GM10248 (cell line): ENCODE measurements around the gene LMX1A.

Experiments
- CTCF ChIA-PET: fragments of 300-600 bp; sonication (Branson Sonifier 250); formaldehyde crosslinking; extraction: SDS; loops from one replicate; lab custom pipeline; 2021; ENCODE audit warnings: antibody characterized with exemption; lab: Yijun Ruan, JAX
- POLR2A ChIA-PET: fragments of 350-650 bp; sonication (Branson Sonifier 250); formaldehyde crosslinking; extraction: SDS; loops from one replicate; lab custom pipeline; 2020; ENCODE audit warnings: antibody characterized with exemption; lab: Yijun Ruan, JAX
- DNase-seq: peaks from one replicate; pipeline ENCODE4 v3.0.0; 2012; ENCODE audit errors: extremely low spot score
- TF ChIP-seq, protein P1 (sequence below): IDR thresholded peaks from 2 replicates; pipeline ENCODE4 v1.5.1; 2012; ENCODE audit warnings: mild to moderate bottlenecking, low read depth; ENCODE audit errors: extremely low read depth, missing control alignments, control extremely low read depth

The LMX1A gene

DNA sequence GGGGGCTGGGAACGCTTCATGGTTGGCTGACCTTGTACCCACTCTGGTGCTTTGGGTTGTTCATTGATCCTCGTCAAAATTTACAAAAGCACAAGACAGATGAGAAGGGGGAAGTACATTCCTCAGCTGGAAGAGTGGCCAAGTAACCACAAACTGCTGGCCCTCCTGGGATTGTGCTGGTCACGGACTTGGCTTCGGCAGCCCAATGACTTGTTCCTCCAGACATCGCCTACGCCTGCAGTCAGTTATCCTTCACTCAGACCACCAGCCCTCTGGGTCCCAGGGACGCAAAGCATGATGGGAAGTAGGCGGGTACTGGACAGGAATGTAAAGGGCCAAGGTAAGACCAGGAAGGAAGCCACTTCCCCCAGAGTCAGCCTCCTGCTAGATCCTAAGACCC, 53.1 kb downstream of the LMX1A start:
- CTCF ChIA-PET = no interaction called here
- POLR2A ChIA-PET = no interaction called here
- TF ChIP-seq, protein P1, sequence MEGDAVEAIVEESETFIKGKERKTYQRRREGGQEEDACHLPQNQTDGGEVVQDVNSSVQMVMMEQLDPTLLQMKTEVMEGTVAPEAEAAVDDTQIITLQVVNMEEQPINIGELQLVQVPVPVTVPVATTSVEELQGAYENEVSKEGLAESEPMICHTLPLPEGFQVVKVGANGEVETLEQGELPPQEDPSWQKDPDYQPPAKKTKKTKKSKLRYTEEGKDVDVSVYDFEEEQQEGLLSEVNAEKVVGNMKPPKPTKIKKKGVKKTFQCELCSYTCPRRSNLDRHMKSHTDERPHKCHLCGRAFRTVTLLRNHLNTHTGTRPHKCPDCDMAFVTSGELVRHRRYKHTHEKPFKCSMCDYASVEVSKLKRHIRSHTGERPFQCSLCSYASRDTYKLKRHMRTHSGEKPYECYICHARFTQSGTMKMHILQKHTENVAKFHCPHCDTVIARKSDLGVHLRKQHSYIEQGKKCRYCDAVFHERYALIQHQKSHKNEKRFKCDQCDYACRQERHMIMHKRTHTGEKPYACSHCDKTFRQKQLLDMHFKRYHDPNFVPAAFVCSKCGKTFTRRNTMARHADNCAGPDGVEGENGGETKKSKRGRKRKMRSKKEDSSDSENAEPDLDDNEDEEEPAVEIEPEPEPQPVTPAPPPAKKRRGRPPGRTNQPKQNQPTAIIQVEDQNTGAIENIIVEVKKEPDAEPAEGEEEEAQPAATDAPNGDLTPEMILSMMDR = no peak
- DNase-seq = no peak

DNA sequence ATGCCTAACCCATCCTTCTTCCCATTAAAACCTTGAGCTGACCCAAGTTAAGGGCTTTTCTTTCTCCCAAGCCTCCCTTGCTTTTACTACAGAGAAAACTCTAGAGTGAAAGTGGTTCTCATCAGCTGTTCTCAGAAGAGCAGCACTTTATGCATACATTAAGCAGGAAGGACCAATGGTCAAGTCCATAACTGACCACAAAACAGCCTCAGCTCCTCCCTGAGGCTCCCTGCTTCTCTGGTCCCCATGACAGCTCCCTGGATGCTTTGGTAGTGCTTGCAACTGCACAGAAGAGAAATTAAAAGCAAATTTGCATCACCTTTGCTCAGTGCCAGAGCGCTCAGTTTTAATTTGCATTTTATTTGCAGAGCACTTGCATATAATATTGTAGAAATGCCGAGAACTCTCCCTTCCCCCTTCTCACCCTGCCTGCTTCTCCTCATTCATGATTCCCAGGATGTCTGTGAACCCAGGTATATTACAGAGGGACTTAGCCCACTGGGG, 56.1 kb downstream of the LMX1A start:
- TF ChIP-seq, protein P1 = no peak
- no peak for DNase-seq
- ChIA-PET POLR2A (no interaction called here), CTCF (no interaction called here)

DNA sequence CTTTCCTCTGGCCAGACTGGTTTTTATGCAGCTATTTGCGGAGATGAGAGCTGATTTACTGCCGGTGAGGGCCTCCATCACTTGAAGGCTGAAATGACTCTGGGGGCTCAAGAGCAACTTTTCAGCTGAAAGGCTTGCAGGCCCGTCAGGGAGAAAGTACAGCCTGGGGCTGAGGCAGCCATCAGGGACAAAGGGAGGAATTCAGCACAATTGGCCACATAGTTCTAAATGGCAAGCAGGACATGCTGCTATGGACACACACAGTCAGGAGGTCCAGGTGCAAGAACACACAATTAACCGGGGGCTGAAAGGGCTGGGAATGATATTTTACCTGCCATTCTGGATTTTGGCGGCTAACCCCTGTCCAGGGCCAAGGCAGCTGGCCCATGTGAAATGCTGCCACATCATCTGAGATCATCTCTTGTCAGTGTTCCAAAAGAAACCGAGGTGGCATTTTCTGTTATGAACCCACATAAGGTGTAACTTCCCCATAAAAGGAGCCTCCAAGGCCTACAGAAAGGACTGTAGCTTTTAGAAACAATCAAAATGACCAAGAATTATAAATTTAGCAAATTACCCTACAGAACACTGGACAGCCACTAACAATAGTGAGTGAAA, 58.2 kb downstream of the LMX1A start:
- DNase-seq = no peak
- ChIA-PET POLR2A (no interaction called here), CTCF (interaction anchor here (1.0 to 1.4 kb wide), 3 partner anchors 11 to 70 kb away, joined by 3 to 4 read pairs (median 4); no protein-coding TSS in a partner anchor)
- TF ChIP-seq, protein P1 = no peak

DNA sequence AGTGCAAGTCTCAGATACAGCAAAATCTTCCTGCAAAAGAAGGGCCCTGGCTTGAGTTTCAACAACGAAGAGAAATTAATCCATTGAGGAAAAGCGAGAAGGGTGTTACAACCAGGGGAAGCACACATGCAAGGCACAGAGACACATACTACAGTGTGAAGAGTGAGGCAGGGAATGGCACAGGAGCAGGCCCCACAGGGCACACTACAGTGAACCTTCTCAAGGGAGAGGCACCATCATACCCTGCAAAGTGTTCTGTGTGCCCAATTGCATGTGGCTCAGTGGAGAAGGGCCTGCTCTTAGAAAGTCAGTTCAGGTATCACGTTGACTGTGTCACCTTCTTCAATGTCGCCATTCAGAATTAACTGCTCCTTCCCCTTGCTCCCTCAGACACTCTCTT, 60.3 kb downstream of the LMX1A start:
- TF ChIP-seq, protein P1 = no peak
- no peak for DNase-seq
- ChIA-PET POLR2A (no interaction called here), CTCF (no interaction called here)

DNA sequence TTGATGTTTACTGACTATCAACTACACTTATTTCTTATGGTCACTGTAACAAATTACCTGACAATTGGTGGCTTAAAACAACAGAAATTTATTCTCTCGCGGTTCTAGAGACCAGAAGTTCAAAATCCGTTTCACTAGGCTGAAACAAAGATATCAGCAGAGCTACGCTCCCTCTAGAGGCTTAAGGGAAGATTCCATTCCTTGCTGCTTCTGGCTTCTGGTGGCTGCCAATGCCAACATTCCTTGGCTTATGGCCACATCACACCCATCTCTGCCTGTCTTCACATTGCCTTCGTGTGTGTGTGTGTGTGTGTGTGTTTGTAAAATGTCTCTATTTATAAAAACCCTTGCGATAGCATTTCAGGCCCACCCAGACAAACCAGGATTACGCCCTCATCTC, 66.4 kb downstream of the LMX1A start:
- no peak for DNase-seq
- ChIA-PET CTCF (interaction anchor here (1.2 to 2.4 kb wide), 2 partner anchors 17 to 77 kb away, joined by 4 to 7 read pairs; no protein-coding TSS in a partner anchor), POLR2A (no interaction called here)
- TF ChIP-seq, protein P1 = no peak

DNA sequence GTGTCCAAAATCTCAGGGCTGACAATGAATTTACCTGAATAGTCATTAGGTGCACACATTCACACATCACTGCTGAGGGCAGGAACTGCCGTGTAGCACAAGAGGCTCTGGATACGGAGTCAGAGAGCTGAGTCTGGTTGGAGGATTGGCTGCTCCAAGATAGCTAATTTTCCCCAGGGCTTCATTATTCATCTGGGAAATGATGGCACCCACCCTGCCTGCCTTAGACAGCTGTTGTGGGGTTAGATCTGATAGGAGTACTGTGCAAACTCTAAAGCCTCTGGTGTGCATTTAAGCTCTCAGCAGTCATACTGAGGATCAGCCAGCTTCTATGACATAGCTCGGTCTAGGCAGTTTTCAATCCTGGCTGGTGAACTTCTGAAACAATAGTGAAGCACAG, 67.0 kb downstream of the LMX1A start:
- TF ChIP-seq, protein P1 = no peak
- POLR2A ChIA-PET = no interaction called here
- no peak for DNase-seq
- CTCF ChIA-PET = interaction anchor here (2.4 kb wide), 1 partner anchor 78 kb away, joined by 7 read pairs; no protein-coding TSS in a partner anchor
